Stimulated activated CD4-positive, alpha-beta T cell treated with anti-CD3 and anti-CD28 coated beads, Interleukin-2, amount 100 ng/mL, for 48 hours (primary cell): ENCODE data around the gene SLC13A5.
A peak's percentile ranks its signal among the peaks of the same experiment; 100 is the strongest.
"Not testable (repeated sequence)": the region's sequence is repeated elsewhere in the genome, so short reads cannot be mapped to it uniquely, and the experiment has no call there.

Experiments used
- DNase-seq, 2 donors: peaks; one replicate each; pipeline ENCODE4 v3.0.0-alpha.2; 2020

Gene SLC13A5

GRCh38 chr17:6683081-6683684 lies 30.0 kb downstream of the SLC13A5 start:
- DNase-seq = no peak

DNA sequence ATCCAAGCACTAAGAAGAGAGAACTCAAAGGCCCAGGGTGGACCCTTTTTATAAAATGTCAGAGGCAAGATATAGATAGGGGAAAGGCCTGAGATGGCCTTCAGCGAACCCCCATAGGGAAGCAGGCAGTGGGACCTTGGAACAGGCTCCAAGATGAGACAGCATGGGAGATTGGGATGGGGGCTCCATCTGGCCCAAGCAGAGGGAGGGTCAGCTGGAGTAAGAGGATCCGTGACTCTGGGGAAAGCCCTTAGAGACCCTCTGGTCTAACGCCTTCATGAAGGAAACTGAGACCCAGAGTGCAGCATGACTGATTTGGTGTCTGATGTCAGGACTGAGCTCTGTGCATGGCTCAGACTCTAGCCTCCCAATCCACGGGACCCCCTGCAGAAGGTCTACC lies 30.8 kb downstream of the SLC13A5 start:
- DNase-seq = no peak

DNA sequence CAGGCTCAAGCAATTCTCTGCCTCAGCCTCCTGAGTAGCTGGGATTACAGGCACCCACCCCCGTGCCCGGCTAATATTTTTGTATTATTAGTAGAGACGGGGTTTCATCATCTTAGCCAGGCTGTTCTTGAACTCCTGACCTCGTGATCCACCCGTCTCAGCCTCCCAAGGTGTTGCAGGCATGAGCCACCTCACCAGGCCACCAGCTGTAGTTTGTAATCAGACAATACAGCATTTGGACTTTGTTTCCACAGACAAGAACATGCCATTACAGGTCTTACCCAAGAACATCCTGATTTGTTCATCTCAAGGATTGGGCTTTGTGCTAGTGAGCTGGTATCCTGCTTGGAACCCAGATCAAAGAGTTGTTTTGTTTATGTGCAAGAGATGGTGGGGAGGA lies 31.5 kb downstream of the SLC13A5 start:
- DNase-seq = no peak

- DNase-seq = no peak
Observed at GRCh38 chr17:6681176-6681575, 32.0 kb downstream of the SLC13A5 start.

- no peak for DNase-seq
Observed at GRCh38 chr17:6679241-6679640, 33.9 kb downstream of the SLC13A5 start.

GRCh38 chr17:6677946-6678345 lies 35.2 kb downstream of the SLC13A5 start:
- no peak for DNase-seq

DNA sequence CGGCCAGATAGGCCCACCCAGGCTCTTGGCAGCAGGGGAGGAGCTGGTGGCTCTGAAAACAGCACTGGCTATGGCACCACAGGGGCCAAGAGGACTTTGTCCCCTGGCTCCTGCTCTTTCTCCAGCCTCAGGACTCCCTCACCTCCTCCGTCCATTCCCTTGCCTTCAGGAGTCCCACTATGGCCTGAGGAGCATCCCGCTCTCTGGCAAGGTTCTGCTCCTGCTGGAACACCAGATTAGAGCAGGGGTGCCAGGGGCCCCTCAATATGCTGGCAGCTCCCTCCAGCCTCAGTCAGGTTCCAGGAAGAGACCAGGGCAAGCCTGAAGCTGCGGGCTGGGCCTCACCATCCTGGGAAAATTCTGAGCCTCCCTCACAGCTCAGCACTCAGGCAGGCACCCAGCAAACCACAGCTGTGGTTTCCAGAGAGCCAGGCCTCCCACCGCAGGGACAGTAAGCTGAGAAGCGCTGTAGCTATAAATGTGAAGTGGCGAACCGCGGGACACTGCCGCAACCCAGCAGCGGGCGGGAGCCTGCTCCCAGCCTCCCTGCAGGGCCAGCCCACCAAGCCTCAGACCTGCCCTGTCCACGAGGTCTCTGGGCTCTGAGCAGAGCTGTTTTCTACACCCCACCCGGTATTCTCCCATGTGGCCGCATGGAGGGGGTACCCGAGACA lies 35.9 kb downstream of the SLC13A5 start:
- DNase-seq = peak in 1 of 2 donors; percentile 10

- no peak for DNase-seq
Observed at GRCh38 chr17:6676802-6677157, 36.4 kb downstream of the SLC13A5 start.

DNA sequence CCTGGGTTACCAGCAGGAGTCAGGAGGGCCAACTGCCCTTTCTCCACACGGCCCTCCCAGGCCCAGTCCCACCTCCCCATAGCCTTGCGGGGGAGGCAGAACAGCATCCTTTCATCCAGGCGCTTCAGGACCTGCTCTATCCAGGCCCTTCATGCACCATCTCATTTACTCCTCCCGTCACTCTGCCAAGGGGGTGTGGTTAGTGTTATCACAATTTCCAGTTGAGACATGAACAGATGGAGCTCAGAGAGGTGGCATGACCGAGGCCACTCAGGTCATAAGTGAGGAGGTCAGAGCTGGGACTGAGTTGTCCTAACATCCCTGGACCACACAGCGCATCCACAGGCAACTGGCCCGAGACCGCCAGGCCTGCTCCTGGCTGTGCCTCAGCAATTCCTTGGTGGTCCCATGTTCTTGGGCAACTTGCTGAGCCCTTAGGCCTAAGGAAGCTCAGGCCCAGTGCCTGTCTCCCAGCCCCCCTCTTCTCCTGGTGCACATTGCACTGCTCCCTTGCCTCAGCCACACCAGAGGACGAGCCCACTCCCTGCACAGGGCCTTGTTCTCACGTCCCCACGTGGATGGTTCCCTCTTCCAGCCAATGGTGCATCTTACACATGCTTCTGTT lies 37.9 kb downstream of the SLC13A5 start:
- DNase-seq = no peak

DNA sequence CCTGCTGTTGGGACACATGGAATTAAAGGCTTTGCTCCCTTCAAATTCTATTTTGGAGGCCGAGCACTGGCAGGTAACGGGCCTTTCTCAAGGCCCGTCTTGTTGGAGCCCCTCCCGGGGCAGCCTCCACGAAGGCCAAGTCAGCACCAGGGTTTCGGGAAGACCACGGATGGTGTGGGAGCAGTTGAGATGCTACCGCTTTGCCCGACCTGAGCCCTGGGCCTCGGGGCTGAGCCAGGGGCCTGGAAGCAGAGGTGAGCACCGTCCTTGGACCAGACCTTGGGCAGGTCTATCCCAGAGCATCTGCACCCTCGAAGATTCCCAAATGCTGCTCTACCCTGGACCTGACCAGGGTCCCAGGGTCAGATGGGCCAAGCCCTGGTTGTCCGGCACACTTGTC lies 38.6 kb downstream of the SLC13A5 start:
- DNase-seq = no peak

- no peak for DNase-seq
Observed at GRCh38 chr17:6671431-6671830, 41.7 kb downstream of the SLC13A5 start.

GRCh38 chr17:6670999-6671398 lies 42.2 kb downstream of the SLC13A5 start:
- no peak for DNase-seq

- no peak for DNase-seq
Observed at GRCh38 chr17:6670571-6670970, 42.6 kb downstream of the SLC13A5 start.

DNA sequence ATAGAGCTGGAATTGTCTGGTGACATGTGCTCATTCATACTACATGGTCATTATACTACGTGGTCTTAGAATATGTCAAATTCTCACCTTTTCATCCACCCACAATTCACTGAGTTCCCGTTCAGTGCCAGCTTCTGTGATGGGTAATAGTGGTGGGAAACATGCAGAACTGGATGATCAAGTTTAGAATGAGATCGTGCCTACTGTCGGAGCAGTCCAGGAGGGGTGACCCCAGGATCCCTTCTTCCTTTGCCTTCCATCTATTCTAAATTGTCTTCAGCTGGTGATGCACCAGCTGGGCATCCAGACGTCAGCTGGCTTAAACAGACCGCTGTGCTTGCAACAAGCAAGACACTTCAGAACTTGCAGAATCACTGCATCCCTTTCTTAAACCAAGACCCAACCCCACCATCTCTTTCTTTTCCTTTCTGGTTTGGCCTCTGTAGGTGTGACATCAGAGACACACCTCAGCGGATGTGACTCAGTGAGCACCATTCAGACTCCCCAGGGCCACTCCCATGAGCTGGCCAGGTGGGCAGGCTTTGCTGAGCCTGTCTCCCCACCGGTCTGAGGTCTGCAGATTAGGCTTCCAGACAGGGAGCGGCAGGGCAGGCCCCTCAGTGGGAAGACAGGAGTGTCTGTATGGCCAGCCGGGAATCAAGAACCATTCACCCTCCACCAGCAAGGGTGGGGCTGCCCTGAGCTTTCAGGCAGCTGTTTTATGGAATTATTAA lies 43.5 kb downstream of the SLC13A5 start:
- DNase-seq = no peak

DNA sequence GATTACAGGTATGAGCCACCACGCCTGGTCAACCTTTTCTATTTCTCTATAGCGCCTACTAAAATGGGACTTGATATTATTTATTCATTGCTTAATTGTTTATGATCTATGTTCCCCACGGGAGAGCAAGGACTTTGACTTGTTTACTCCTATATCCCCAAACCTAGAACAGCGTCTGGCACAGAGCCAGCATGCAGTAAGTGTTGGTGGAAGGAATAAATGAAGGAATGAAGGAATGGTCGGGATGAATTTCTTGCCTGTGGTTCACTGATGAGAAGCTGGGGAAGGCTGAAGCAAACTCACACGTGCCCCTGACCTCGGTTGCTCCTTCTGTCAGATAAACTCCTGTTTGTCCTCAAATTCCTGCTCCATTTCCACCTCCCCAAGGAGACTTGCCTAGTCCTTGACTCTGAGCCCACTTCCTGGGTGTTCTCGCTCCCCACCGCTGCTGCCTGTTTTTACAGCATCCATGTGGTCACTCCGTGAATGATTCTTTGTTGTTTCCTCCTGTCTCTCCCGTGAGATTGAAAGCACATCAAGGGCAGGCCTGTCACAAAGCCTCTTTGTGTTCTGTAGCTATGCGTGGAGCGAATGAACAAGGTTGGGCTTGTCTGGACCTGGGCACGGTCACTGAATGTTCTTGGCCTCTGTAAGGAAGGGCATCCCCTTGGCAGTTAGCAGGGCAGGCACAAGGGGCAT lies 44.3 kb downstream of the SLC13A5 start:
- DNase-seq = no peak

DNA sequence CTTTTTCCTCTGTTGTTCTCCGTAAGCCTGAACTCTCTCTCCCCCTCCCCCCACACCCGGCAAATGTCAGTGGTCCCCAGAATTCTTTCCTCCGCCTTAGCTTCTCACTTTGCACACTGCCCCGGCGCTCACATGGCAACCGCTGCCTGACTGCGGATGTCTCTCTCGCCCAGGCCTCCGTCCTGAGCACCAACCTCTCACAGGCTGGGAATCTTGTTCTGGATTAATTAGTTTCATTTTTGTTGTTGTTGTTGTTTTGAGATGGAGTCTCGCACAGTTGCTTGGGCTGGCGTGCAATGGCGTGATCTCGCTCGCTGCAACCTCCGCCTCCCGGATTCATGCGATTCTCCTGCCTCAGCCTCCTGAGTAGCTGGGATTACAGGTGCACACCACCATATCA lies 45.0 kb downstream of the SLC13A5 start:
- DNase-seq = no peak

DNA sequence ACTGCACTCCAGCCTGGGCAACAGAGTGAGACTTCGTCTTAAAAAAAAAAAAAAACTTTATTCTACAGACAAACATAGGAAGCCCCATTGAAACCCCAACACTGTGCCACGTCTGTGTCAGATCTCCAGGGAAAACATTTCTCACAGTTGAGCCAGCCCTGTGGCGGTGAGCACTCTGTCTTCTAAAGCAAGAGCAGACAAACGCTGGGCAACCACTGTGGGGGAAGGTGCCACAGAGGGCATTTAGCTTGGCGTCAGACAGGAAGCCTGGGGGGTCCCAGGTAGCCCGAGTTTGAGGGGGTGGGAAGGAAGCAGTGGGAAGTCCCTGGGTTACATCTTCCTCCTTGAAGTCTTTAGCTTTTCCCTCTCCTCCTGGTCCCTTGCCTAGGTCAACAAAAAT lies 45.7 kb downstream of the SLC13A5 start:
- no peak for DNase-seq

- no peak for DNase-seq
Observed at GRCh38 chr17:6666557-6666956, 46.6 kb downstream of the SLC13A5 start.

- DNase-seq = peak; percentile 30 to 32
Observed at GRCh38 chr17:6666077-6666521, 47.1 kb downstream of the SLC13A5 start.

- DNase-seq = not testable (repeated sequence)
Observed at GRCh38 chr17:6663200-6663599, 50.0 kb downstream of the SLC13A5 start.

- DNase-seq = no peak
Observed at GRCh38 chr17:6661464-6661848, 51.7 kb downstream of the SLC13A5 start.

GRCh38 chr17:6660805-6661463 lies 52.2 kb downstream of the SLC13A5 start:
- no peak for DNase-seq

DNA sequence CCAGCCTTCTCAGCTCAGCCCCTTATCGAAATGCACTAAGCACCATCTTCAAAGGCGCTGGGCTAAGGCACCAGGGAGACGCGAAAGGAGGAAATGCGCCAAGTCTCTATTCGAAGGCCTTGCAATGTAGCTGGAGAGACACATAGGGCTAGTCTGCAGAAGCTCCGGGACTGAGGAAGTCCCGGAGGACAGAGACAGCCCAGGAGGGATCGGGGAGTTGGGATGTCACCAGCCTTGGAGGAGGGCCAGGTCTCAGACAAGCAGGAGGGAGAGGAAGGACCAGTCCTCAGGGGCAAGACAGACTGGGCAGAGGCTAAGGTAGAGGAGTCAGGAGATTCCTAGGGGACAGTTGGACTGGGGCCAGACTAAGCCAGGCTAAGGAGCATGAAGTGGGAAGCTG lies 53.1 kb downstream of the SLC13A5 start:
- DNase-seq = no peak
